Posterior cingulate gyrus (tissue), 11 donors: ENCODE results near the gene PCGF5.
A peak's percentile ranks its signal among the peaks of the same experiment; 100 is the strongest.
"Not testable (repeated sequence)": the region's sequence is repeated elsewhere in the genome, so short reads cannot be mapped to it uniquely, and the experiment has no call there.

ENCODE experiments used
- DNase-seq, 10 donors: peaks; one replicate each; pipeline versions ENCODE4 v3.0.0 to v3.0.0-alpha.2; 2020 to 2021; ENCODE audit warnings: mixed read lengths in 3 of 10
- intact Hi-C: fragments of 100-400 bp; cut with DNase I; formaldehyde crosslinking; loops from one replicate; pipeline ENCODE4 v1.15.1; 2023

The PCGF5 gene

GRCh38 chr10:91260417-91260816 lies 40.0 kb downstream of the PCGF5 start:
- DNase-seq, intact Hi-C loops: not testable (repeated sequence)

GRCh38 chr10:91271886-91272285 lies 51.4 kb downstream of the PCGF5 start:
- intact Hi-C loops: no loop called here
- no peak for DNase-seq

- intact Hi-C loops: no loop called here
- DNase-seq: no peak
Observed at GRCh38 chr10:91284486-91285090, 64.1 kb downstream of the PCGF5 start.

- no peak for DNase-seq
- intact Hi-C loops: no loop called here
Observed at GRCh38 chr10:91286572-91286971, 66.1 kb downstream of the PCGF5 start.

GRCh38 chr10:91287276-91287675 lies 66.8 kb downstream of the PCGF5 start:
- no peak for DNase-seq
- intact Hi-C loops: no loop called here

- intact Hi-C loops: no loop called here
- no peak for DNase-seq
Observed at GRCh38 chr10:91287912-91288311, 67.4 kb downstream of the PCGF5 start.

- intact Hi-C loops: no loop called here
- DNase-seq: no peak
Observed at GRCh38 chr10:91289305-91289704, 68.8 kb downstream of the PCGF5 start.

GRCh38 chr10:91290607-91291006 lies 70.1 kb downstream of the PCGF5 start:
- intact Hi-C loops: loop anchor here (10.0 kb wide), 1 partner anchor 114 kb away; no protein-coding TSS in a partner anchor
- DNase-seq: no peak

GRCh38 chr10:91294134-91294906 lies 73.9 kb downstream of the PCGF5 start:
- DNase-seq: no peak
- intact Hi-C loops: loop anchor here (10.0 kb wide), 1 partner anchor 110 kb away; no protein-coding TSS in a partner anchor

GRCh38 chr10:91295346-91295745 lies 74.9 kb downstream of the PCGF5 start:
- intact Hi-C loops: loop anchor here (10.0 kb wide), 1 partner anchor 109 kb away; no protein-coding TSS in a partner anchor
- DNase-seq: no peak

- no peak for DNase-seq
- intact Hi-C loops: loop anchor here (10.0 kb wide), 1 partner anchor 108 kb away; no protein-coding TSS in a partner anchor
Observed at GRCh38 chr10:91296471-91296870, 76.0 kb downstream of the PCGF5 start.

- intact Hi-C loops: loop anchor here (1.0 to 10.0 kb wide), 2 partner anchors 106 to 337 kb away; no protein-coding TSS in a partner anchor
- peak; percentile 68 to 96 (median 78) for DNase-seq
Observed at GRCh38 chr10:91298224-91298871, 77.9 kb downstream of the PCGF5 start.

- no peak for DNase-seq
- intact Hi-C loops: loop anchor here (10.0 kb wide), 1 partner anchor 105 kb away; no protein-coding TSS in a partner anchor
Observed at GRCh38 chr10:91299999-91300575, 79.6 kb downstream of the PCGF5 start.

GRCh38 chr10:91302946-91303345 lies 82.5 kb downstream of the PCGF5 start:
- DNase-seq, intact Hi-C loops: not testable (repeated sequence)

GRCh38 chr10:91305979-91306378 lies 85.5 kb downstream of the PCGF5 start:
- intact Hi-C loops, DNase-seq: not testable (repeated sequence)

GRCh38 chr10:91307489-91307888 lies 87.0 kb downstream of the PCGF5 start:
- no peak for DNase-seq
- intact Hi-C loops: no loop called here

- intact Hi-C loops: no loop called here
- DNase-seq: no peak
Observed at GRCh38 chr10:91309711-91310110, 89.2 kb downstream of the PCGF5 start.

- intact Hi-C loops: no loop called here
- DNase-seq: no peak
Observed at GRCh38 chr10:91311601-91312381, 91.3 kb downstream of the PCGF5 start.

GRCh38 chr10:91312382-91312733 lies 91.9 kb downstream of the PCGF5 start:
- intact Hi-C loops: no loop called here
- no peak for DNase-seq
